Activated naive CD8-positive, alpha-beta T cell treated with anti-CD3 and anti-CD28 coated beads, Interleukin-2, amount 50 U/mL, for 16 hours (primary cell): ENCODE measurements around the gene STRN3.
"Not testable (repeated sequence)": the region's sequence is repeated elsewhere in the genome, so short reads cannot be mapped to it uniquely, and the experiment has no call there.

Source experiments
- DNase-seq: peaks from one replicate; pipeline ENCODE4 v3.0.0-alpha.2; 2020; ENCODE audit warnings: low read depth, low spot score

The STRN3 gene

DNA sequence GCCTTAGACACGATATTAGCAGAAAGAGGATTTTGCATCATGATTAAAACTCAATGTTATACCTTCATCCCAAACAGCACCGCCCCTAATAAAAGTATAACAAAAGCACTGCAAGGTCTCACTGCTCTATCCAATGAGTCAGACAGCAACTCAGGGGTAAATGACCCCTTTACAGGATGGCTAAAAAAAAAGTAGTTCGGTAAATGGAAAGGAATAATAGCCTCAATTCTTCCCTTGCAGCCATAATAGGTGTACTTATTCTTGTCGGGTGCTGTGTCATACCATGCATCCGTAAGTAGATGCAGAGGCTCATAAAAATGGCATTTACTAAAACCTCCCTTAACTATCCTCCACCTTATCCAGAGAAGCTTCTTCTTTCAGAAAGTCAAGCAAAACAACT is 54.6 kb downstream of the STRN3 start:
- no peak for DNase-seq

DNA sequence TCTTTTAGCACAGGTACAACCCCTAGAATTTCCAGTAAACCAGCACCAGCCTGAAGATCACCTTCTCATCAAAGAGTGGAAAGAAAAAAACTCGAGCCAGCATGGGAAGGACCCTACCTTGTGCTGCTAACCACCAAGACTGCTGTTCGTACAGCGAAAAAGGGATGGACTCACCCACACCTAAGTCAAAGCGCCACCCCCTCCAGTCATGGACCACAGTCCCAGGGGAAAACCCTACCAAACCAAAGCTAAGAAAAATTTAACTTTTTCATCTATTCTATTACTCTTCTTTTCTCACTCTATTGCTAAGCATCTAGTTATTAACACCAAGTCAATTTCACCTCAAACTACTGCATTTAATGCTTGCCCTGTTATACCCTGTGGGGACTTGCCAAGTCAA is 56.4 kb downstream of the STRN3 start:
- DNase-seq, result not testable (repeated sequence)

DNA sequence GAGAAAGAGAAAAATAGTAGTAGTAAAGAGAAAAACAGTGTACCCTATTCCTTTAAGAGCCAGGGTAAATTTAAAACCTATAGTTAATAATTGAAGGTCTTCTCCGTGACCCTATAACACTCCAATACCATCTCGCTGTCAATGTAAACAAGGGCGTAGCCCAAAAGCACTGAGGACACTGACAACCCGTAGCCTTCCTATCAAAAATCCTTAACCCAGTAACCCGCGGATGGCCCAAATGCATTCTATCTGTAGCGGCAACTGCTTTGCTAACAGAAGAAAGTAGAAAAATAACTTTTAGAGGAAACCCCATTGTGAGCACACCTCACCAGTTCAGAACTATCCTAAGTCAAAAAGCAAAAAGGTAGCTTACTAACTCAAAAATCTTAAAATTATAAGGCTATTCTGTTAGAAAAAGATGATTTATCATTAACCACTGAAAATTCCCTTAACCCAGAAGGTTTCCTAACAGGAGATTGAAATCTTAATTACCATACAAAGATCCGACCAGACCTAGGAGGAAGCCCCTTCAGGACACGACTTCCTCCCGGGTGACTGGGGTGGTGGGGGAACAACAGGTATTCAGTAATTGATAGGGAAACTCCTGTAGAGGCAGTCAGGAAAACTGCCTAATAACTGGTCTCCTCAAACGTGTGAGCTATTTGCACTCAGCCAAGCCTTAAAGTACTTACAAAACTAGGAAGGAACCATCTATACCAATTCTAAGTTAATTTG is 58.6 kb downstream of the STRN3 start:
- DNase-seq, result not testable (repeated sequence)

DNA sequence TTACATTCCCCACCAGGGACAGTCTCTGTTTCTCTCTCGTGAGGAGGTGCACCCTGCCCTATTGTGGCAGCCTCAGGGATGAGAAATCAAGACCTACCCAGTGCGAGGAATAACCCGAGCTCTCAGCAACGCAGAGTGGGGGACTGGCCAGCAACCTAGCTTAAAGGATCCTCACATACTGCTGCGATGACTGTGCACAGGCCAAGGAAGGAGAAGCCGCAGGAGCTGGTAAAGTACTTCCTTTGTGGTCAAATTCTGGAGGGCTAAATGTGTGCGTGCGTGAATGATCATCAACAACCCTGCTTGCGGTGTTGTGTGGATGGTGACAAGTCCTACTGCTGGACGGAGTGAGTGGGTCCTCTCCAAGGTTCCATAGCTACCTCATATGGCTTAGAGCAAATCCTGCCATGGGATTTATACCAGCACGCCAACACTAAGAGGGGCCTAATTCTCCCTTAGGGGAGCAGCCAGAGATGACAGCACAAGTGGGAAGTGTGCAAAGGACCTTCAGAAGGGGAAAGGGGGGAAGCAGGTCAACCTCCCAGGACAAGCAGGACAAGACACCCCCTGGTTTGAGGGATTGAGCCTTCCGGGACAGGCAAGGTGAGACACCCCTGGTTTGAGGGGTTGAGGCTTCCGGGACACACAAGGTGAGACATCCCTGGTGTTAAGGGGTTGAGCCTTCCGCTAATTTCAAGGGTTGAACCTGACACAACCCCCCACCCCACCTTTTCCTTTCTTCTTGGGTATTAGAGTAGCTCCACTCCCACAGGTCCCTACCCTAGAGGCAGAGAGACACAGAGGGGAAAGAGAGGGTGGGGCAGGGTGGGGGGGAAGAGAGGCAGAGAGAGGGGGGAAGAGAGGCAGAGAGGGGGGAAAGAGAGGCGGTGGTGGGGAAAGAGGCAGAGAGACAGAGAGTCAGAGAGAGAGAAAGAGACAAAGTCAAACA is 59.5 kb downstream of the STRN3 start:
- no peak for DNase-seq

DNA sequence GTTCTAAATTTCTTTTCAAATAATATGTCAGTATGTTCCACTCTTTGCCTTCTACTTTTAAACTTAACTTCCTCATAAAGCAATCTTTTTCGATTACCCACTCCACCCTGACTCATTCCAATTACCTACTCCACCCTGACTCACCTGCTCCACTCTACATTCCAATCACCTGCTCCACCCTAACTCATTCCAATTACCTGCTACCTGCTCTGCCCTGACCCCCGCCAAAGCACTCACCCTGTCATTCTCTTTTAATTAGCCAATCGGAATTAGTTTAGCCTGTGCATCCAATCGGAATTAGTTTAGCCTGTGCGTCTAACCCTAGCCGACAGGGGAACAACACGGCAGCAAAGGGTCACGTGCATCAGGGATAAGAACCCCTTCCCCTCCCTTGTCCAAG is 60.3 kb downstream of the STRN3 start:
- DNase-seq, result not testable (repeated sequence)

DNA sequence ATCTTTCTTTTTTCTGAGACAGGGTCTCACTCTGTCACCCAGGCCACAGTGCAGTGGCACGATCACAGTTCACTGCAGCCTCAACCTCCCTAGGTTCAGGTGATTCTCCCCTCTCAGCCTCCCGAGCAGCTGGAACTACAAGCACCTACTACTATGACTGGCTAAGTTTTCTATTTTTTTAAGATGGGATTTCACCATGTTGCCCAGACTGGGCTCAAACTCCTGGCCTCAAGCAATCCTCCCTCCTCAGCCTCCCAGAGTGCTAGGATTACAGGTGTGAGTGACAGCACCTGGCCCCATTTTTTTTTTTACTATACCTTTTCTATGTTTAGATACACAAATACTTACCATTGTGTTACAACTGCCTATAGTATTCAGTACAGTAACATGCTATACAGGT is 63.6 kb downstream of the STRN3 start:
- not testable (repeated sequence) for DNase-seq

DNA sequence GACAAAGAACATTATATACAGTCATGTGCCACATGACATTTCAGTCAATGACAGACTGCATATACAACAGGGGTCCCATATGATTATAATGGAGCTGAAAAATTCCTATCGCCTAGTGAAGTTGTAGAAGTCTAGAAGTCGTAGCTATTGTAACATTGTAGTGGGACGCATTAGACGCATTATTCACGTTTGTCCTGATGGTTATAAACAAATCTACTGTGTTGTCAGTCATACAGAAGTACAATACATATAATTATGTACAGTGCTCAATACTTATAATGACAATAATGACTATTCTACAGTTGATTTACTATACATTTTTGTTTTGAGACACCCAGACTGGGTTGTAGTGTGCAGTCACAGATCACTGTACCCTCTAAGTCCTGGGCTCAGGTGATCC is 64.8 kb downstream of the STRN3 start:
- DNase-seq, result no peak

DNA sequence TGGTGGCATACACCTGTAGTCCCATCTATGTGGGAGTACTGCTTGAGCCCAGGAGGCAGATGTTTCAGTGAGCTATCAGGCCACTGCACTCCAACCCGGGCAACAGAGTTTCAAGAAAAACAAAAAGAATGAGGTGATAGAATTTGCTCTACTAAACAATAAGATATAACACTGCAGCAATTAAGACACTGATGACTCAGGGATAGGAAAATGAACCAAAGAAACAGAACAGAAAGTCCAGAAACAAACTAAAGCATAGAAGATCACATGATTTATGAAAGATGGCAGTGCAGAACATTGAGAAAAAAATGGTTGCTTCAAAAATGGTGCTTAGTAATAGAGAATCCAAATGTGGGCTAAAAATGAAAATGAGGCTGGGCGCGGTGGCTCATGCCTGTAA is 66.0 kb downstream of the STRN3 start:
- no peak for DNase-seq

DNA sequence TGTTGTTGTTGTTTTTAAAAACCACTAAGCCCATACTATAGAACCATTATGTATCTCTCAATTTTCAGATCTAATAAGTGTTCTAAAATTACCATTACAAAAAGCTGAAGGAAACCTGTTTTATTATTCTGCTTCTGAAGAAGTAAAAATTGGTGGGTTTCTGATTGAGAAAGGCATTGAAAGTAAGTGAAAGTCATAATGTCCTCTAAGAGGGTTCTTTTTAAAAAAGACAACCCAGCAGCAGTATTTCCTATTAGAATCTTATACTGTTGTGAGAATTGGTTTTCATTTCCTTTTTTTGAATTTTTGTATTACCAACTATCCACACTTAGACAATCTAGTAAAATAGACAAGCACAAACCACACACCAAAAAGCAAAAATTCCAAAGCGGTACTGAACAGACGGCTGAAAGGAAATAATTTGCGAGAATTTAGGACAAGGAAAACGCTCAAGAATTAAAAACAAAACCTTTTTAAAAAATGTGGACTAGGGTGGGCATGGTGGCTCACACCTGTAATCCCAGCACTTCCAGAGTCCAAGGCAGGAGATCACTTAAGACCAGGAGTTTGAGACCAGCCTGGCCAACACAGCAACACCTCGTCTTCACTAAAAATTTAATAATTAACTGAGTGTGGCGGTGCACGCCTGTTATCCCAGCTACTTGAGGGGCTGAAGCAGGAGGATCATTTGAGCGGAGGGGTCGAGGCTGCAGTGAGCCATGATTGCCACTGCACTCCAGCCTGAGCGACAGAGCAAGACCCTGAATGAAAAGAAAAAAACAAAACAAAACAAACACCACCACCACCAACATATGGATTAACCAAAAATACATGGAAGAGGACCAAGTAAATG is 67.4 kb downstream of the STRN3 start:
- DNase-seq, result no peak

DNA sequence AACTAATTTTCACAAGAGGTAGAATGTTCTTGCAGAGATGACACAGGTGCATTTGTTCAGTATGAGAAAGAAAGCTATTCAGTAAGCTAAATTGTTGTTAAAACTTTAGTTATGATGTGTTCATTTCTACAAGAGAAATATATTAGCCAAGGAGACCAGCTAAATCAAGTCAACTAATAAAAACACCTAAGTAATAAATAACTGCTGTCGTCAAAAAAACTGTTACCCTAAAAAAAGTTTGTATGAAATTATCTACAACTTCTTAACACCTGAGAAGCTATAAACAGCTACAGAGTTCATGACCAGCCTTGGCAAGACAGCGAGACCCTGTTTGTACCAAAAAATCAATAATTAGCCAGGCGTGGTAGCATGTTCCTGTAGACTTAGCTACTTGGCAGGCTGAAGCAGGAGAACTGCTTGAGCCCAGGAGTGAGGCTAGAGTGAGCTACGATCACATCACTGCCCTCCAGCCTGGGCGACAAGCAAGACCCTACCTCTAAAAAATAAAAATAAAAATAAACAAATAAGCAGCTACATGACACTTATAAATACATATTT is 68.3 kb downstream of the STRN3 start:
- no peak for DNase-seq

DNA sequence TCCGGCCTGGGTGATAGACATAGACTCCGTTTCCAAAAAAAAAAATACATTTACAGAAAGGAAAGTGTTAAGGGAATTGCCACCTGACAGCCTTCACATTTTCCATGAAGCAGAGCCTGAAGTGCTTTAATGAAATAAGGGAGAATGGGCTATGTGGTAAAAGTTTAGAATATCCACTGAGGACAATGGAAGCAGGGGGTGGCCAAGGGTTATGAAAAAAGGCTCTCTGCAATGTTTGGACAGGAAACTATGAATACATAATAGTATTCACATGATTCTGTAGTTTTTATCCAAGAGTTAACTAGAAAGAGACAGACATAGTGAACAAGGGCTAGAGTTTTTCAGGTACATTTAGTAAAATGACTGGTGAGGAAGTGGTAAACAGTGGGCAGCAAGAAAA is 76.5 kb downstream of the STRN3 start:
- no peak for DNase-seq

DNA sequence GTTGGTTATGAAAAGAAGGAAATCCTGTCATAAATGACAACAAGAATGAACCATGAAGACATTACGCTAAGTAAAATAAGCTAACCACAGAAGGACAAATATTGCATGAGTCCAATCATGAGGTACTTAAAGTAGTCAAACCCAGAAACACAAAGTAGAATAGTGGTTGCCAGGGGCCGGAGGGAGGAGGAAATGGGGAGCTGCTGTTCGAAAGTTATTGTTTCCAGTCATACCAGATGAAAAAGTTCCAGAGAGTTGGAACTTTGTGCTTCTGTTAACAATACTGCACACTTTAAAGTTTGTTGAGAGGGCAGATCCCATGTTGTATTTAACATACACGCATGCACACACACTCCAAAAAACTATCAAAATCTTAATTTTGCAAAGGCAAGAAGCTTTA is 82.5 kb downstream of the STRN3 start:
- no peak for DNase-seq

DNA sequence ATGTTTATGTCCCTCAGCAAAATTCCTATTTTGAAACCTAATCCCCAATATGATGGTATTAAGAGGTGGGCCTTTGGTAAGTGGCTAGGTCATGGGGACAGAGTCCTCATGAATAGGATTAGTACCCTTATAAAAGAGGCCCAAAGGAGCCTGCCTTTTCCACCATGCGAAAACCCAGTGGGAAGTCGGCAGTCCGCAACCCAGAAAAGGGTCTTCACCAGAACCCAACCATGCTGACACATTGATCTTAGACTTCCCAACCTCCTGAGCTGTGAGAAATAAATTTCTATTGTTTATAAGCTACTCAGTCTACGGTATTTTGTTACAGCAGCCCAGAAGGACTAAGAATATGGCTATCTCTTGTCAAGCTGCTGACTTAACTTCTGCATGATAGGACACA is 85.3 kb downstream of the STRN3 start:
- no peak for DNase-seq

DNA sequence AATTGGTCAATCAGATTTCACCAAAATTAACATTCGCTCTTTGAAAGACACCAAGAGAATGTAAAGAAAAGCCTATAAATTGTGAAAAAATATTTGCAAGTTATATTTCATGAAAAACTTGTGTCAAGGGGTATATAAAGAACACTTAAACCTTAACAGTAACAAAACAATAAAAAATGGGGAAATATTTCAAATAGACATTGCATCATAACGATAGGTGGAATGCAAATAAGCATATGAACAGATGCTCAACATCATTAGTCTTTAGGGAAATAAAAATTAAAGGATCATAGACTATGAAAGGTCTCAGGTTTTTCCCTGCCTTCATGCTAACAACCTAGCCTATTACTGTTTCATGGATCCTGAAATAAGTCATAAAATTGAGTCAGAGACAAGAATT is 87.6 kb downstream of the STRN3 start:
- no peak for DNase-seq

DNA sequence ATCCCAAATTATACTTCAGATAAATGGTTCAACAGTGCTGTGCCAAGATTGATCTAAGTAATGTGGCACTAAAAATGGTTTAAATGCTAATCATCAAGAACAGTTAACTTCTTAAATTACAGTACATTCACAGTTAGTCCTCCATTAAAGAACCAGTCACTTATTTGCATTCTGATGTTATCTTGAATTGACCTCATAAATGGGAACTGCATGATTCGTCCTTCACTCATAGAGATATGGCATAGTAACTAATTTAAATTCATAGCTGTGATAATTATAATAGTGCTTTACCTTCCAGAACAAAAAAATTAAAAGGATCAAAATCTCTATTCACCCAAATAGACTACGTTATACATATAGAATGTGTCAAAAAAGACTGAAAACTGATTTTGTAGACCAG is 90.7 kb downstream of the STRN3 start:
- DNase-seq, result no peak

DNA sequence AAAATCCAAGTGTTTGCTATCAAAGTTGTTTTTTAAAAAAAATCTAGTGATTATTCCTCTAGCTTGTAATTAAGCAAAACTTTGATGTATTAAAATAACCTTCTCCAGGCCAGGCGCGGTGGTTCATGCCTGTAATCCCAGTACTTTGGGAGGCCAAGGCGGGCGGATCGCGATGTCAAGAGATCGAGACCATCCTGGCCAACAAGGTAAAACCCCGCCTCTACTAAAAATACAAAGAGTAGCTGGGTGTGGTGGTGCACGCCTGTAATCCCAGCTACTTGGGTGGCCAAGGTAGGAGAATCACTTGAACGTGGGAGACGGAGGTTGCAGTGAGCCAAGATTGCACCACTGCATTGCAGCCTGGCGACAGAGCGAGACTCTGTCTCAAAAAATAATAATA is 92.2 kb downstream of the STRN3 start:
- not testable (repeated sequence) for DNase-seq

DNA sequence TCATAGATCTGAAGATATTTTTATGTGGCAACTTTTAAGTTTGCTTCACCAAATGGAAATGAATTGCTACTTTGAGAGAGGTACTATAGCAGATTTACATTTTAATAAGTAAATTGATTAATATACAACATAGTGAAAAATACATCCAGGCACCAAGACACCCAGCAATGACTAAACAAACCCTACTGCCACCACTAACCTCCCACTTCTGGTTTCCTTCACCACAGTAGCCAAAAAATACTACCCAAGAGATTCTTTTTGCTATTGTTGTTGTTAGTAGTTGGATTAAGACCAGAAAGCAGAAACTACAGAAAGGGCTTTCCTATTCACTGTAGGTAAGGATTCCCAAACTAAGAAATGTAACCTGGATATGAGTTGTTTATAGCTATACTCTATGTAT is 97.7 kb downstream of the STRN3 start:
- no peak for DNase-seq

DNA sequence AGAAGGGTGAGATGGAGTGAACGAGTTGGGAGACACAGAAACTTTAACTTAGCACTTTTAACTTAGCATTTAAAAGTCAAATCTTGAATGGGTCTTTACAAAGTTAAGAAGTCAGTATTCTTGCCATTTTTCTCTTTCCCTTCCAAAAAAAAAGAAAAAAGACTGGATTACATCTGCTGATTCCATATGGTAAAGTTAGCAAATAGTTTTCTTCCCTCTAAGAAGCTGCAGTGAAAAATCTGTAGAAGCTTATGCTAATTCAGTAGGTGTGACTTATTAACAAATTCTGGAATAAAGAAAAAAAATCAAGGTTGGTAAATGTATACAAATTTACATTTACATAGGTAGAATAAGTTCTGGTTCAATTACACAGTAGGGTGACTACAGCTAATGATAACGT is 100.9 kb downstream of the STRN3 start:
- no peak for DNase-seq

DNA sequence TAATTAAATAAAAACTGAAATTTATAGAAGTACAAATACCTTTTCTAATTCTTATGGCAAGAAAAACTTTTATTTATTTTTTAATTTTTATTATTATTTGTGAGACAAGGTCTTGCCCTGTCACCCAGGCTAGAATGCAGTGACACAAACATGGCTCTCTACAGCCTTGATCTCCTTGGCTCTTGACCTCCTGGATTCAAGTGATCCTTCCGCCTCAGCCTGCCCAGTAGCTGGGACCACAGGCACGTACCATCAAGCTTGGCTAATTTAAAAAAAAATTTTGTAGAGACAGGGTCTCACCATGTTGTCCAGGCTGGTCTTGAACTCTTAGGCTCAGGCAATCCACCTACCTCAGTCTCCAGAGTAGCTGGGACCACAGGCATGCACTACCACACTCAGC is 104.4 kb downstream of the STRN3 start:
- DNase-seq, result no peak

DNA sequence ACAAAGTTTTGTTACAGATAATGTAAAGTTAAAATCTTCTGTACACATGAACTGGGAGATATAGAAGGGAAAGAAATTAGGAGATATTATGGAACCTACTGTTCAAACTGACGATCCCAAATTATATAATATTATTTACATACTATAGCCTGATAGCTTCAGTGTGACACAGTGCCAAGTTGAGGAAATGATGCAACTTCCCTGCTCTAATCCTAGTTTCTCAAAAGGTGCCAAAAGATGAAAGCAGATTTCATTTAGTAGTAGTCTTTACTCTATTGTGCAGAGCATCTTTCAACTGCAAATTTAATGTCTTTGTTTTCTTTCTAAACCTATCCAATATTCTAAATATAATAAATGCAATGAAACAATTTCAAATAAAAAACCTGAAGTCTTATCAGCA is 104.9 kb downstream of the STRN3 start:
- DNase-seq, result no peak

DNA sequence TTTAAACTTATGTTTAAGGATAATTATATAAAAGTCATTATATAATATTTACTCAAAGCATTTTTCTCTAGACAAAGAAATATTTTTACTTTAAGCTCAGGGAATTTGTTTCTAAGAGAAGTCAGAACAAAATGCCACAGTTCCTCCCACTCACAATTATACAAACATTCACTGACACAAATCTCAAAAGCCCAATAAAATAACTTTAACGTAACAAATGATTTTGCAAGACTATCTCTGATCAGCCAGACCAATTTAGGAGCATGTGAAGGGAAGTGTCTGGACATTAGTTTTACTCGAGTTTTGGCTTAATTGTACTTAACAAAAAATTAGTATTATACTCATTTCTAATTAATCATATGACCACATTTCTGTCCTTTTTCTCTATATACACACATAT is 110.6 kb downstream of the STRN3 start:
- no peak for DNase-seq

DNA sequence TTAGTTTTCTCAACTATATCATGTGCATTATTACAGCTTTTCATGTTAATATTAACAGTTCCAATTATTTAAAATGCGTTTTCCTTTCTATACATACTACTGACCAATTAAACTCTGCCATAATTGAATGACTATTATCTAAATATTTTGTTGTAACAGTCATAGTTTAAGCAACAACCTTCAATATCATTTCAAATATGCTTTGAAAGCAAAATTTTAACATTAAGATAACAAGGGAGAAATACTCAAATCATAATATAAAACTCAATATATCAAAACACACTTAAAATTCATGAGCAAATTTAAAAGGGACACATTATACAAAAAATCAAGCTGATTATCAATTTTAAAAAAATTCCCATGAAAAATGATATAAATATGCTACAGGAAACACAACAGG is 111.4 kb downstream of the STRN3 start:
- DNase-seq, result no peak
